ENCODE data around the gene DNAH10. TPM values are rescaled to one million over a fixed set of nuclear protein-coding genes. Genes with fewer than 3 reads are reported as not detected.

DNAH10 gene
- total RNA-seq, 1 donor from 2014 or later = 1.0 TPM

- Mint-ChIP-seq H3K4me1 (ENCODE audit: low read depth) (no peaks in the 10 kb centered on the region), H3K27ac (no peak overlapping the region), H3K4me3 (ENCODE audit: low read depth) (no peak overlapping the region), H3K36me3 (ENCODE audit: insufficient read depth) (peaks cover 1% of the 10 kb centered on the region), H3K27me3 (peaks cover 17% of the 10 kb centered on the region), H3K9me3 (ENCODE audit: low read depth) (peaks cover 15% of the 10 kb centered on the region)
- TF ChIP-seq, protein P1, sequence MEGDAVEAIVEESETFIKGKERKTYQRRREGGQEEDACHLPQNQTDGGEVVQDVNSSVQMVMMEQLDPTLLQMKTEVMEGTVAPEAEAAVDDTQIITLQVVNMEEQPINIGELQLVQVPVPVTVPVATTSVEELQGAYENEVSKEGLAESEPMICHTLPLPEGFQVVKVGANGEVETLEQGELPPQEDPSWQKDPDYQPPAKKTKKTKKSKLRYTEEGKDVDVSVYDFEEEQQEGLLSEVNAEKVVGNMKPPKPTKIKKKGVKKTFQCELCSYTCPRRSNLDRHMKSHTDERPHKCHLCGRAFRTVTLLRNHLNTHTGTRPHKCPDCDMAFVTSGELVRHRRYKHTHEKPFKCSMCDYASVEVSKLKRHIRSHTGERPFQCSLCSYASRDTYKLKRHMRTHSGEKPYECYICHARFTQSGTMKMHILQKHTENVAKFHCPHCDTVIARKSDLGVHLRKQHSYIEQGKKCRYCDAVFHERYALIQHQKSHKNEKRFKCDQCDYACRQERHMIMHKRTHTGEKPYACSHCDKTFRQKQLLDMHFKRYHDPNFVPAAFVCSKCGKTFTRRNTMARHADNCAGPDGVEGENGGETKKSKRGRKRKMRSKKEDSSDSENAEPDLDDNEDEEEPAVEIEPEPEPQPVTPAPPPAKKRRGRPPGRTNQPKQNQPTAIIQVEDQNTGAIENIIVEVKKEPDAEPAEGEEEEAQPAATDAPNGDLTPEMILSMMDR (IDR thresholded peaks at IDR 0.05; ENCODE audit: unreplicated experiment) = no peak
- no peak for DNase-seq (ENCODE audit: low spot score, unreplicated experiment)
Observed at GRCh38 chr12:123828854-123829547, 66.9 kb downstream of the DNAH10 start.

DNA sequence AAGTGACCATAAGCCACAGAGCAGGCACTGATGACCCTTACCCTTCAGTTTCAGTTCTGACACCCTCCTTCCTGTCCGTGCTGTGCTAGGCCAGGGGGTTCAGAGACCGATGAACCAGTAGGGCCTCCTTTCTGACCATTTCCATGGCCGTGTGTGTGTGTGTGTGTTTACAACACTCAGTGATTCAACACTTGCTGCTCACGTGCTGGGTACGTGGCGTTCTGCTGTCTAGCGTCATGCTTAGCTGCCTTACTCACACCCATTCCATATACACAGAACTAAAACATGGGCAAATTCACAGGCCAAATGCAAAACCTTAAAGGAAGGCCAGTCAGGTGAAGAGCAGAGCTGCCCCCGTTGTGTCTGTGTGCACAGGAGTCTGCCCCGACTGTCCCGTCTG is 67.5 kb downstream of the DNAH10 start:
- Mint-ChIP-seq H3K4me1 (ENCODE audit: low read depth) (no peaks in the 10 kb centered on the region), H3K9me3 (ENCODE audit: low read depth) (peaks cover 17% of the 10 kb centered on the region), H3K27ac (no peak overlapping the region), H3K27me3 (peaks cover 15% of the 10 kb centered on the region), H3K36me3 (ENCODE audit: insufficient read depth) (peaks cover 1% of the 10 kb centered on the region), H3K4me3 (ENCODE audit: low read depth) (no peak overlapping the region)
- DNase-seq (ENCODE audit: low spot score, unreplicated experiment) = no peak
- TF ChIP-seq, protein P1 (IDR thresholded peaks at IDR 0.05; ENCODE audit: unreplicated experiment) = no peak

DNA sequence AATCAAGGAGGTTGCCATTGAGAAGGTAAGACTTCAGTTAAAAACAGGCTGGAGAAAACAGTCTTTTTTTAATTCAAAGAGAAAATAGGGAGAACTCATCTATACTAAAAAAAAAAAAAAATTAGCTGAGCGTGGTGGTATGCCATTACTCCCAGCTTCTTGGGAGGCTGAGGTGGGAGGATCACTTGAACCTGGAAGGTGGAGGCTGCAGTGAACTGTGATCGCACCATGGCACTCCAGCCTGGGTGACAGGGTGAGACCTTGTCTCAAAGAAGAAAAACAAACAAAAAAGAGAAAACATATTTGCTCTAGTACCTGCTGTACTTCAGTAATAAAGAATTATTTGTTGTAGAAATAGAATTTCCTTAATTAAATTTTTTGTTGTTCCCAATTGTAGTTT is 68.6 kb downstream of the DNAH10 start:
- DNase-seq (ENCODE audit: low spot score, unreplicated experiment) = no peak
- Mint-ChIP-seq H3K27ac (no peak overlapping the region), H3K4me3 (ENCODE audit: low read depth) (no peak overlapping the region), H3K9me3 (ENCODE audit: low read depth) (peaks cover 25% of the 10 kb centered on the region), H3K27me3 (peaks cover 6% of the 10 kb centered on the region), H3K4me1 (ENCODE audit: low read depth) (no peaks in the 10 kb centered on the region), H3K36me3 (ENCODE audit: insufficient read depth) (peaks cover 1% of the 10 kb centered on the region)
- TF ChIP-seq, protein P1 (IDR thresholded peaks at IDR 0.05; ENCODE audit: unreplicated experiment) = no peak

GRCh38 chr12:123832052-123832451 is 70.0 kb downstream of the DNAH10 start:
- Mint-ChIP-seq H3K27me3 (no peaks in the 10 kb centered on the region), H3K27ac (no peak overlapping the region), H3K36me3 (ENCODE audit: insufficient read depth) (peaks cover 1% of the 10 kb centered on the region), H3K9me3 (ENCODE audit: low read depth) (peaks cover 25% of the 10 kb centered on the region), H3K4me3 (ENCODE audit: low read depth) (no peak overlapping the region), H3K4me1 (ENCODE audit: low read depth) (no peaks in the 10 kb centered on the region)
- TF ChIP-seq, protein P1 (IDR thresholded peaks at IDR 0.05; ENCODE audit: unreplicated experiment) = no peak
- no peak for DNase-seq (ENCODE audit: low spot score, unreplicated experiment)

- Mint-ChIP-seq H3K4me1 (ENCODE audit: low read depth) (no peaks in the 10 kb centered on the region), H3K9me3 (ENCODE audit: low read depth) (peaks cover 15% of the 10 kb centered on the region), H3K27ac (no peak overlapping the region), H3K36me3 (ENCODE audit: insufficient read depth) (no peaks in the 10 kb centered on the region), H3K4me3 (ENCODE audit: low read depth) (no peak overlapping the region), H3K27me3 (no peaks in the 10 kb centered on the region)
- DNase-seq (ENCODE audit: low spot score, unreplicated experiment) = no peak
- TF ChIP-seq, protein P1 (IDR thresholded peaks at IDR 0.05; ENCODE audit: unreplicated experiment) = no peak
Observed at GRCh38 chr12:123833830-123834229, 71.7 kb downstream of the DNAH10 start.

Measured in progenitor cell of endocrine pancreas (in vitro differentiated cells).